SIG-M5 treated with dmso at 0.1 percent for 504 hours (cell line): ENCODE data around the gene DYNLT2B.
"Not testable (repeated sequence)": the region's sequence is repeated elsewhere in the genome, so short reads cannot be mapped to it uniquely, and the experiment has no call there.

Source experiments
- DNase-seq: peaks from one replicate; lab custom pipeline; 2025; ENCODE audit not compliant: unreplicated experiment; lab: John Stamatoyannopoulos, UW

DYNLT2B gene

GRCh38 chr3:196274585-196274984 lies 43.5 kb downstream of the DYNLT2B start:
- no peak for DNase-seq

- no peak for DNase-seq
Observed at GRCh38 chr3:196273655-196274054, 44.4 kb downstream of the DYNLT2B start.

- DNase-seq: no peak
Observed at GRCh38 chr3:196272826-196273225, 45.2 kb downstream of the DYNLT2B start.

GRCh38 chr3:196270499-196270898 lies 47.5 kb downstream of the DYNLT2B start:
- no peak for DNase-seq

GRCh38 chr3:196268284-196269163 lies 49.5 kb downstream of the DYNLT2B start:
- DNase-seq: peak; percentile 26

- no peak for DNase-seq
Observed at GRCh38 chr3:196263819-196264218, 54.2 kb downstream of the DYNLT2B start.

GRCh38 chr3:196260784-196261183 lies 57.3 kb downstream of the DYNLT2B start:
- no peak for DNase-seq

GRCh38 chr3:196255776-196256175 lies 62.3 kb downstream of the DYNLT2B start:
- no peak for DNase-seq

- DNase-seq: no peak
Observed at GRCh38 chr3:196254376-196255283, 63.4 kb downstream of the DYNLT2B start.

- no peak for DNase-seq
Observed at GRCh38 chr3:196251918-196252317, 66.1 kb downstream of the DYNLT2B start.

- DNase-seq: peak; percentile 97
Observed at GRCh38 chr3:196246612-196247308, 71.3 kb downstream of the DYNLT2B start.

GRCh38 chr3:196244166-196244565 lies 73.9 kb downstream of the DYNLT2B start:
- DNase-seq: not testable (repeated sequence)

GRCh38 chr3:196241704-196242103 lies 76.3 kb downstream of the DYNLT2B start:
- no peak for DNase-seq
